Urinary bladder (tissue), 4 donors: ENCODE measurements around the gene ZBED6. TPM values are rescaled to one million over a fixed set of nuclear protein-coding genes. Genes with fewer than 3 reads are reported as not detected.

Experiments
- DNase-seq: peaks from one replicate; pipeline ENCODE4 v3.0.0-alpha.2; 2015; ENCODE audit errors: extremely low spot score
- H3K27ac ChIP-seq: one replicate; pipeline ENCODE4 v1.5.1; 2013; ENCODE audit warnings: low read depth, mild to moderate bottlenecking, moderate library complexity
- H3K36me3 ChIP-seq: one replicate; pipeline ENCODE4 v1.6.1; 2013; ENCODE audit warnings: mild to moderate bottlenecking, moderate library complexity; ENCODE audit not compliant: insufficient read depth
- H3K4me1 ChIP-seq: one replicate; pipeline ENCODE4 v1.6.1; 2013; ENCODE audit warnings: mild to moderate bottlenecking, moderate library complexity; ENCODE audit not compliant: insufficient read depth
- H3K4me3 ChIP-seq: one replicate; pipeline ENCODE4 v1.5.1; 2013; ENCODE audit warnings: low read depth, low read length
- WGBS: extraction: QIAGEN DNeasy Blood & Tissue Kit; methylation state at CpG from one replicate; pipeline ENCODE4 v1.1.7; 2013; 5-methylcytosine and 5-hydroxymethylcytosine counted together
- polyA plus RNA-seq: library from polyadenylated mRNA; stranded (reverse); fragments of 200-250 nt; gene quantifications from one replicate; pipeline ENCODE4 v1.2.3, GENCODE V29; 2013
- small RNA-seq: library from RNA; depleted of rRNA; stranded (forward); fragments of <200 nt; gene quantifications from one replicate; pipeline ENCODE3, GENCODE V24; 2014
- total RNA-seq: library from RNA; depleted of rRNA; stranded (reverse); fragments of >200 nt; gene quantifications from one replicate; pipeline ENCODE4 v1.2.3, GENCODE V29; 2014
- donor health status: healthy with polysubstance abuse.
- donor health status: healthy.

ZBED6 gene
- total and polyA plus RNA-seq, 2 donors: 3.0 to 30.8 TPM

GRCh38 chr1:203835476-203835875 lies 40.1 kb downstream of the ZBED6 start:
- no peak overlapping the region for H3K27ac ChIP-seq
- WGBS: 100% methylated on average over 3 of the region's 3 CpGs
- no peak overlapping the region for H3K4me3 ChIP-seq
- DNase-seq: no peak
- peaks cover 12% of the 10 kb centered on the region for H3K36me3 ChIP-seq
- no peaks in the 10 kb centered on the region for H3K4me1 ChIP-seq

- peaks cover 10% of the 10 kb centered on the region for H3K36me3 ChIP-seq
These were observed 43.7 kb downstream of the ZBED6 start for GRCh38 chr1:203839081-203839480.

DNA sequence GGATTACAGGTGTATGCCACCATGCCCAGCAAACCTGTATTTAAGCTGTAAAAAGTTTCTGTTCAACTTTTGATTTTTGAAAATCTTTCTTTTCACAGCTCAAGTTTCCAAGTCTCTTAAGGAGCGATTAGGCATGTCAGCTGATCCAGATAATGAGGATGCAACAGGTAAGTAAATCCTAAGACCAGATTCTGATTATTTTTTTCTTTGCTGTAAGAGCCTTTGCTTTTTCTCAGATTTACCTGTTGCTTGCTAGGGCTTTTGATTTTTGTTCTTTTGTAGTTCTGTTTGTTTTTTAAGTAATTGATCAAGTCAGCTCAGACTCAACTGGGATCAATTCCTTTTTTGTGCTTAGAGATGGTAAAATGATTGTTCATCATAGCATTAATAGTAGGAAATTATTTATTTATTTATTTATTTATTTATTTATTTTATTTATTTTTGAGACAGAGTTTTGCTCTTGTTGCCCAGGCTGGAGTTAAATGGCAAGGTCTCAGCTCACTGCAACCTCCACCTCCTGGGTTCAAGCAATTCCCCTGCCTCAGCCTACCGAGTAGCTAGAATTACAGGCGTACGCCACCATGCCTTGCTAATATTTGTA lies 44.9 kb downstream of the ZBED6 start:
- no peak for DNase-seq
- Histone ChIP-seq H3K27ac (no peak overlapping the region), H3K4me1 (no peaks in the 10 kb centered on the region), H3K36me3 (peaks cover 10% of the 10 kb centered on the region), H3K4me3 (no peak overlapping the region)
- WGBS: 95% methylated on average over 4 of the region's 4 CpGs

More at GRCh38 chr1:203839081-203839480, 43.7 kb downstream of the ZBED6 start:
- DNase-seq: no peak
- no peak overlapping the region for H3K4me3 ChIP-seq
- WGBS: 37% methylated on average over 5 of the region's 5 CpGs
- no peaks in the 10 kb centered on the region for H3K4me1 ChIP-seq
- H3K27ac ChIP-seq: no peak overlapping the region

DNA sequence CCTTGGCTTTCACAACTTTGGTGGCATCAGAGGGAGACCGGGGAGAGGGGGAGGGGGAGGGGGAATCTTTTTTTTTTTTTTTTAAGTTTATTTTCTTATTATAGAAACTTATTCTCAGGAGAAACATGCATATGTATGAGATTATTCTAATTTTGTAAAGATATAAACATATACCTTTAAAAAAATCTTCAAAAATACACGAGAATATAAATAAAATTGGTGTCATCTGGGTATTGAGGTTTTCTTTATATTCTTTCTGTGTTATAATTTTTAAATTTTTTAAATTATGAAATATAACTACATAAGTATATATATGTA lies 47.1 kb downstream of the ZBED6 start:
- Histone ChIP-seq H3K4me1 (no peaks in the 10 kb centered on the region), H3K27ac (no peak overlapping the region), H3K36me3 (peaks cover 9% of the 10 kb centered on the region), H3K4me3 (no peak overlapping the region)
- WGBS: 81% methylated on average over 2 of the region's 2 CpGs
- no peak for DNase-seq

DNA sequence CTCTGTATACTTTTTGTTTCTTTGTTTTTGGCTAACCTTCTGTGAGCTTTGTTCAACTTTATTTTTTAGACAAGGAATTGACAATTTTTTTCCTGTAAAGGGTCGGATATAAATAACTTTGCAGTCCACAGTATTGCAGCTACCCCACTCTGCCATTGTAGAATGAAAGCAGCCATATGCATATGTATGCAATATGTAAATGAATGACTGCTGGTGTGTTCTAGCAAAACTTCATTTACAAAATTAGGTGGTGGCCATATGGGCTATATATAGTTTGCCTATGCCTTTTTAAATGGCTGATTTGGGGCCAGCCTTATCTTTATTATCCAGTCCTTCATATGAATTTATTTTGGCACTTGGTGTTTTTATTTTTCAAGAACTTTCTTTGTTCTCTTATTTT lies 48.0 kb downstream of the ZBED6 start:
- H3K36me3 ChIP-seq: peaks cover 7% of the 10 kb centered on the region
- no peaks in the 10 kb centered on the region for H3K4me1 ChIP-seq
- no peak overlapping the region for H3K27ac ChIP-seq
- no peak for DNase-seq
- H3K4me3 ChIP-seq: no peak overlapping the region
- 83% methylated on average over 1 of the region's 1 CpG for WGBS

Small RNAs within 50 kb of the gene (small RNA-seq; reads per million reads assigned to genes)
- gene ZC3H11A: 0.38 reads per million, percentile 29 among the genes with 10 or more reads in this experiment

Other genes starting within 250 kb of the ZBED6 start
- gene ATP2B4, start 168.8 kb upstream of the ZBED6 start, total RNA-seq: 143 TPM
- gene ATP2B4, start 168.8 kb upstream of the ZBED6 start, polyA plus RNA-seq: 168 TPM
- 0.42 TPM for gene LAX1, start 30.4 kb upstream of the ZBED6 start, total RNA-seq
- gene LAX1, start 30.4 kb upstream of the ZBED6 start, polyA plus RNA-seq: 0.51 TPM
- gene ZC3H11A, start within 50 bp of the ZBED6 start, total RNA-seq: 137 TPM
- 43.1 TPM for gene ZC3H11A, start within 50 bp of the ZBED6 start, polyA plus RNA-seq
- gene SNRPE, start 66.0 kb downstream of the ZBED6 start, total RNA-seq: 93.7 TPM
- 90.4 TPM for gene SNRPE, start 66.0 kb downstream of the ZBED6 start, polyA plus RNA-seq